Astrocyte (in vitro differentiated cells and primary cell): ENCODE data around the gene SSH2. TPM values are rescaled to one million over a fixed set of nuclear protein-coding genes. Genes with fewer than 3 reads are reported as not detected.

Experiments
- DNase-seq: peaks from one replicate; pipeline ENCODE4 v3.0.0-alpha.2; 2010; ENCODE audit warnings: low read depth
- FAIRE-seq: peaks from 2 replicates; lab custom pipeline; 2011; peaks lifted over from hg19 to GRCh38; lab: Jason Lieb, UNC
- H2AFZ ChIP-seq: 2 replicates; pipeline ENCODE4 v1.6.0; 2012; ENCODE audit warnings: low read depth, low read length, inconsistent platforms
- H3K27ac ChIP-seq: 2 replicates; pipeline ENCODE4 v1.5.1; 2011; ENCODE audit warnings: low read depth, low read length, inconsistent platforms
- H3K27me3 ChIP-seq: 2 replicates; pipeline ENCODE4 v1.6.0; 2011; ENCODE audit warnings: low read length, inconsistent platforms; ENCODE audit not compliant: insufficient read depth
- H3K36me3 ChIP-seq: 2 replicates; pipeline ENCODE4 v1.5.1; 2011; ENCODE audit warnings: low read length, inconsistent platforms; ENCODE audit not compliant: insufficient read depth
- H3K4me1 ChIP-seq: 2 replicates; pipeline ENCODE4 v1.5.1; 2011; ENCODE audit warnings: low read length, inconsistent platforms; ENCODE audit not compliant: insufficient read depth
- H3K4me2 ChIP-seq: 2 replicates; pipeline ENCODE4 v1.6.0; 2012; ENCODE audit warnings: low read length, inconsistent platforms
- H3K4me3 ChIP-seq: 2 replicates; pipeline ENCODE4 v1.5.1; 2011; ENCODE audit warnings: low read depth, mild to moderate bottlenecking, low read length, inconsistent platforms; ENCODE audit not compliant: insufficient read depth
- H3K79me2 ChIP-seq: 2 replicates; pipeline ENCODE4 v1.6.0; 2012; ENCODE audit warnings: mild to moderate bottlenecking, low read length, inconsistent platforms; ENCODE audit not compliant: insufficient read depth
- H3K9ac ChIP-seq: 2 replicates; pipeline ENCODE4 v1.6.0; 2012; ENCODE audit warnings: mild to moderate bottlenecking, low read length, inconsistent platforms
- H3K9me3 ChIP-seq: 2 replicates; pipeline ENCODE4 v1.5.1; 2012; ENCODE audit warnings: low read depth, mild to moderate bottlenecking, low read length, inconsistent platforms; ENCODE audit not compliant: insufficient read depth
- H4K20me1 ChIP-seq: 2 replicates; pipeline ENCODE4 v1.6.0; 2012; ENCODE audit warnings: low read length, inconsistent platforms; ENCODE audit not compliant: insufficient read depth
- H3K27ac Mint-ChIP-seq: one replicate; pipeline ENCODE4 v1.8.0; 2021; ENCODE audit warnings: mild to moderate bottlenecking, mixed read lengths; ENCODE audit not compliant: unreplicated experiment
- H3K27me3 Mint-ChIP-seq: one replicate; pipeline ENCODE4 v1.8.0; 2021; ENCODE audit warnings: low read depth, mixed read lengths; ENCODE audit not compliant: unreplicated experiment
- H3K36me3 Mint-ChIP-seq: one replicate; pipeline ENCODE4 v1.8.0; 2021; ENCODE audit warnings: low read depth, mixed read lengths; ENCODE audit not compliant: unreplicated experiment
- H3K4me1 Mint-ChIP-seq: one replicate; pipeline ENCODE4 v1.8.0; 2021; ENCODE audit warnings: low read depth, mixed read lengths; ENCODE audit not compliant: unreplicated experiment
- H3K4me3 Mint-ChIP-seq: one replicate; pipeline ENCODE4 v1.8.0; 2021; ENCODE audit warnings: mild to moderate bottlenecking, moderate library complexity, mixed read lengths; ENCODE audit not compliant: unreplicated experiment
- H3K9me3 Mint-ChIP-seq: one replicate; pipeline ENCODE4 v1.8.0; 2021; ENCODE audit warnings: mild to moderate bottlenecking, mixed read lengths; ENCODE audit not compliant: unreplicated experiment
- EZH2 ChIP-seq: IDR thresholded peaks from 2 replicates; pipeline ENCODE4 v1.6.1; 2012; ENCODE audit warnings: mild to moderate bottlenecking, low read length, inconsistent platforms; ENCODE audit not compliant: insufficient read depth
- total RNA-seq: library from RNA; stranded (reverse); gene quantifications from 2 replicates; pipeline ENCODE4 v1.2.1, GENCODE V29; 2021
- TF ChIP-seq, protein P1 (sequence below): IDR thresholded peaks from 2 replicates; pipeline ENCODE4 v1.5.1; 2011; ENCODE audit warnings: low read depth, mild to moderate bottlenecking, inconsistent platforms, low read length, moderate library complexity; ENCODE audit not compliant: insufficient read depth

The SSH2 gene
- total RNA-seq, 1 donor from 2014 or later, result 31.1 TPM

DNA sequence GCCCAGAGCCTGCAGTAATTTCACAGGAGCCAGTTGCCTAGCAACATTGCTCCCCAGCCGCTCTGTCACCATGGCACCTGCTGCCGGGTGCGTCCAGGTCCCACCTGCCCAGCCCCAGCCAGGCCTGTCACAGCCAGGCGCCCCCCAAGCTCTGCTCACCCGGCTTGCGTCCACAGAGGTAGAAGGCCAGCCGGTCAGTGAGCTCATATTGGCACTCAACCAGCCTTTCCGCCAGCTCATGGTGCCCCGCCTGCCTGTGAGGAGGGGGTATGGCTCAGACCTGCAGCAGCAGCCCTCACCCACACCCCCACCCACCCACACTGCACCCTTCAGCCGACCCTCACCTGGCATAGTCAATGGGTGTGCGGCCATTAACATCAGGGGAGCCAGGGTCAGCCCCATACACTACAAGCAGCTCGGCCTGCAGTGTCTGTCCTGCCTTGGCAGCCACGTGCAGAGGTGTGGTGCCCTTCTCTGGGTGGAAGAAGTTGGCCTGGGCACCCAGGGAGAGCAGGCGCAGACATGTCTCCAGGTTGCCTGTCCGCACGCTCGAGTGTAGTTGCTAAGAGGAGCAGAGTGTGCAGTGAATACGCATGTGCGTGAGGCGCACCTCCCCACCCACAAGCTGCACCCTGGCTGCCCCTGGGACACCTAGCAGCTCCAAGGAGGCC is 348.3 kb downstream of the SSH2 start:
- peaks cover 11% of the 10 kb centered on the region for H3K36me3 Mint-ChIP-seq
- FAIRE-seq, result no peak
- H2AFZ ChIP-seq, result no peak overlapping the region

GRCh38 chr17:29579866-29580771 is 349.9 kb downstream of the SSH2 start:
- Histone ChIP-seq H2AFZ (no peak overlapping the region), H3K9me3 (no peaks in the 10 kb centered on the region), H3K27ac (no peak overlapping the region), H3K36me3 (peaks cover 2% of the 10 kb centered on the region), H3K27me3 (no peaks in the 10 kb centered on the region), H3K9ac (no peak overlapping the region), H3K4me1 (peaks cover 21% of the 10 kb centered on the region), H3K79me2 (peaks cover 33% of the 10 kb centered on the region), H3K4me3 (no peak overlapping the region), H3K4me2 (no peak overlapping the region), H4K20me1 (peaks cover 53% of the 10 kb centered on the region)
- peak; percentile 52 for DNase-seq
- TF ChIP-seq, protein P1, sequence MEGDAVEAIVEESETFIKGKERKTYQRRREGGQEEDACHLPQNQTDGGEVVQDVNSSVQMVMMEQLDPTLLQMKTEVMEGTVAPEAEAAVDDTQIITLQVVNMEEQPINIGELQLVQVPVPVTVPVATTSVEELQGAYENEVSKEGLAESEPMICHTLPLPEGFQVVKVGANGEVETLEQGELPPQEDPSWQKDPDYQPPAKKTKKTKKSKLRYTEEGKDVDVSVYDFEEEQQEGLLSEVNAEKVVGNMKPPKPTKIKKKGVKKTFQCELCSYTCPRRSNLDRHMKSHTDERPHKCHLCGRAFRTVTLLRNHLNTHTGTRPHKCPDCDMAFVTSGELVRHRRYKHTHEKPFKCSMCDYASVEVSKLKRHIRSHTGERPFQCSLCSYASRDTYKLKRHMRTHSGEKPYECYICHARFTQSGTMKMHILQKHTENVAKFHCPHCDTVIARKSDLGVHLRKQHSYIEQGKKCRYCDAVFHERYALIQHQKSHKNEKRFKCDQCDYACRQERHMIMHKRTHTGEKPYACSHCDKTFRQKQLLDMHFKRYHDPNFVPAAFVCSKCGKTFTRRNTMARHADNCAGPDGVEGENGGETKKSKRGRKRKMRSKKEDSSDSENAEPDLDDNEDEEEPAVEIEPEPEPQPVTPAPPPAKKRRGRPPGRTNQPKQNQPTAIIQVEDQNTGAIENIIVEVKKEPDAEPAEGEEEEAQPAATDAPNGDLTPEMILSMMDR, result peak; percentile 85
- TF ChIP-seq EZH2, result no peak
- peak overlapping the region; percentile 87 for H3K27ac Mint-ChIP-seq
- peaks cover 14% of the 10 kb centered on the region for H3K36me3 Mint-ChIP-seq
- peak; percentile 13 for FAIRE-seq
- H3K9me3 Mint-ChIP-seq, result no peaks in the 10 kb centered on the region
- H3K27me3 Mint-ChIP-seq, result no peaks in the 10 kb centered on the region
- peaks cover 13% of the 10 kb centered on the region for H3K4me1 Mint-ChIP-seq
- H3K4me3 Mint-ChIP-seq, result no peak overlapping the region

More for the DNA sequence above, 348.3 kb downstream of the SSH2 start:
- peaks cover 2% of the 10 kb centered on the region for H3K36me3 ChIP-seq
- peaks cover 16% of the 10 kb centered on the region for H3K4me1 Mint-ChIP-seq
- no peak overlapping the region for H3K4me3 ChIP-seq
- TF ChIP-seq, protein P1, result no peak
- H3K4me1 ChIP-seq, result peaks cover 28% of the 10 kb centered on the region
- H3K27me3 Mint-ChIP-seq, result no peaks in the 10 kb centered on the region
- no peak overlapping the region for H3K4me3 Mint-ChIP-seq
- H3K27ac ChIP-seq, result no peak overlapping the region
- peaks cover 68% of the 10 kb centered on the region for H4K20me1 ChIP-seq
- peaks cover 49% of the 10 kb centered on the region for H3K79me2 ChIP-seq
- no peak for DNase-seq
- no peak overlapping the region for H3K27ac Mint-ChIP-seq
- H3K9me3 Mint-ChIP-seq, result no peaks in the 10 kb centered on the region
- H3K9ac ChIP-seq, result no peak overlapping the region
- H3K27me3 ChIP-seq, result no peaks in the 10 kb centered on the region
- H3K4me2 ChIP-seq, result no peak overlapping the region
- H3K9me3 ChIP-seq, result no peaks in the 10 kb centered on the region
